ENCODE measurements around the gene ZNRF2.
"Not testable (repeated sequence)": the region's sequence is repeated elsewhere in the genome, so short reads cannot be mapped to it uniquely, and the experiment has no call there.

ZNRF2 gene

GRCh38 chr7:30353932-30354607 is 69.7 kb downstream of the ZNRF2 start:
- no peak for DNase-seq (ENCODE audit: low spot score)

GRCh38 chr7:30354791-30355190 is 70.4 kb downstream of the ZNRF2 start:
- DNase-seq (ENCODE audit: low spot score), result no peak

DNA sequence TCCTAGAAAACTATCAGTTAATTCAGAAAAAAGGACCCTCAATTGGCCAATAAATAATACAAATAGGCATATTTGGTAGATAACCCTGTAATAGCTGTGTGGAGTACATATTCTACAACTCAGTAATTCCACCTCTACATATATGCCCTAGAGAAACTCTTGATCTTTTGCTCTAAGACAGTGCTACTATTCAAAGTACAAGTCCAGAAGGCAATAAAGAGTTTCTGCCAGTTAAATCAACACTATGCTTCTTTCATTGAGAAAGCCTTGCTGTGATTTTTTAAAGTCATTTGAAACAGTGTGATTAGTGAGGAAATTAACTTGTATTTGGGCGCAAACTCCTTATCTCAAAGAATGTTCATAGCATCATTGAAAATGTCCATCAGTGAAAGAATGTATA is 75.6 kb downstream of the ZNRF2 start:
- DNase-seq (ENCODE audit: low spot score), result no peak

DNA sequence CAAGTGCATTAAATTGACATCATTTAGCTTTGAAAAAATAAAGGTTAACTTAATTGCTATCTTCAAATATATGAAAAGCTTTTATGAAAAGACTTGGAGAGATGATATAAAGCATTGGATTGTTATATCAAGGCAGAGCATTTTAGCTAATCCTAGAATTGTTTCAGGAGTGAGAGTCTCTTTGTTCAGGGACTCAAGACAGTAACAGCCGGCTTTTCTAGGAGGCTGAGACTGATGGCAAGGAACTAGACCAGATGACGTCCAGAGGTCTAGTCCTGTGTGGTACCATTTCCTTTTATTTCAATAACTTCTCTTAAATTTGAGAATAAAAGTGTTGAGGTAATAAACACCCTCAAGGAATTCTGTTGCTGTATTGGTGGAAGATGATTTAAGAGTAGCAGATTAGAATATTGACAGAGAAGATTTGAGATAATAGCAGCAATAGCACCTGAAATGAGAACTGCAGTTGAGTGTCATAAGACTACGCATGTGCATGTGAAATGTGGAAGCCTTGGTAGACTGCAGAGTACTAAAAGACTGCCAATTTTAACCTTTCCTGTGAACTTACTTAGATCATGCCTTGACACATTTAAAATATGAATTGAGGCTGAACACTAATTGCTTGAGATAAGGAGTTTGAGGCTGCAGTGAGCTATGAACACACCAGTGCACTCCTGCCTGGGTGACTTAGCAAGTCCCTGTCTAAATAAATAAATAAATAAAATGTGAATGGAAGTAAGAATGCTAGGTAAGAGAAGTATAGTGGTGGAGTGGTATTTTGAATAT is 79.6 kb downstream of the ZNRF2 start:
- DNase-seq (ENCODE audit: low spot score), result no peak

GRCh38 chr7:30364773-30365172 is 80.4 kb downstream of the ZNRF2 start:
- no peak for DNase-seq (ENCODE audit: low spot score)

DNA sequence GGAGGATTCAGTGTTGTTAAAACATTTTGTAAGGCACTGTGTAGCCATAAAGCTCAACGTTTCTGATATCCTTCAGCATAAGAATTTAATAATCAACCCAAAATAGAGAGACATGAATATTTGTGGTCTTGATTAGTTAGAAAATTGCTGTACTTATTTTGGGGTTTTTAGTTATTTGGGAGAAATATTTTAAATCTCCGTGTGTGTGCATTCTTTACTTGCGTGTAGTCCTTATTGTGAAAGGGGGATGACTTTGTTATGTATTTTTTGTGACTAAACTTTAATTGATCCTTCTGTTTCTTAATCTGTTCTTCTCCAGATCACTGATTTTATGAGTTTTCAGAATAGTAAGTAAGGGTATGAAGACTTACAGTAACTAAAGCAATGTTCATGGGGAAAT is 81.2 kb downstream of the ZNRF2 start:
- no peak for DNase-seq (ENCODE audit: low spot score)

DNA sequence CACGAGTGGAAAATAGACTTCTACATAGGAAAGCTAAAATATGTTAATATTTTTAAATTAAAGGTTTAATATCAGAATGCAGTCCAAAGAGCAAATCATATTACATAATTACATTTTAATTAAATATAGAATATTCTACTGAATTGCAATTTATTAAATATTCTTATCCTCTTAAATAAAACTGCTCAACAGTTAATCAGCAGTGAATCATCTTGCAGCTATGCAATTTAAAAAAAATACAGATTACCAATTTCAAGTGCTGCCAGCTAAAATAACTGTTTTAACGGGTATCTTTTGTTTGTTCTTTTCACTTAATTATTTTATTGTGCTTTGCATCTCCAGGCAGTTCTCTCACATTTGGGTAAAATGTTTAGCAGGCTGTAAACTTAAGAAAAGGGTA is 82.2 kb downstream of the ZNRF2 start:
- DNase-seq (ENCODE audit: low spot score), result no peak

DNA sequence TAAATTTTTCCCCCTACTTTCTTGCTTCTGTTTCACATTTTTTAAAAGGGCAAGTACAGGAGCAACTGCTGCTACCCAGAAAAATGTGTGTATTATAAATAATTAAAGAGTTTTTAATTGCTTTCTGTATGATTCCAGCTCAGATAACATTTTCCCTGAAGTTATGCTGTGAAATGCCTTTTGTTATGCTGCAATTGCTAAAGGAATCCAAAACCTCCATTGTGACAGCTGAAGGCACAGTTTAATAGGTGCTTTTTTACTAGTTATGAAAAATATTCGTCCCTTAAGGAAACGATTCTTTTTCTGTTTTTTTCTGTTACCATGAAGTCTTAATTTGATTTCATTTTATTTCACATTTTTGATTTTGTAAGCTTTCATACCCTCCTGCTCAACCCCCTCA is 83.2 kb downstream of the ZNRF2 start:
- DNase-seq (ENCODE audit: low spot score), result no peak

- DNase-seq (ENCODE audit: low spot score), result no peak
These were observed 85.5 kb downstream of the ZNRF2 start for GRCh38 chr7:30369879-30370278.

DNA sequence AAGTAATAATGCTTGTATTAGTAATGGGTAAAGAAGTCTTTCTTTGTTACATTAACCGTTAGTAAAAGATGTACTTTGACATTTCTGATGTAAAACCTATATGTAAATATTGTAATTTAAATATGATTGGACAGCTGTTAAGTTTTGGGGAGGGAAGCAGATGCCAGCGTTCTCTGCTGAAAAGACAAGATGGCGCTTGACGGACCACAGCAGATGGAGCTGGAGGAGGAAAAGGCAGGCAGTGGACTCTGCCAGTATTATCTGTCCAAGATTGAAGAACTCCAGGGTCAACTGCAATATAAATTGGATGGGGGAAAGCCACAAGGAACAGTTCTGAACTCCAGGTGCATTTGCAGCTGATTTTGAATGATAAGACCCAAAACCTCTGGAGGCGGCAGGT is 86.9 kb downstream of the ZNRF2 start:
- peak; percentile 11 for DNase-seq (ENCODE audit: low spot score)

GRCh38 chr7:30378275-30378674 is 93.9 kb downstream of the ZNRF2 start:
- no peak for DNase-seq (ENCODE audit: low spot score)

- no peak for DNase-seq (ENCODE audit: low spot score)
These were observed 94.7 kb downstream of the ZNRF2 start for GRCh38 chr7:30379131-30379530.

DNA sequence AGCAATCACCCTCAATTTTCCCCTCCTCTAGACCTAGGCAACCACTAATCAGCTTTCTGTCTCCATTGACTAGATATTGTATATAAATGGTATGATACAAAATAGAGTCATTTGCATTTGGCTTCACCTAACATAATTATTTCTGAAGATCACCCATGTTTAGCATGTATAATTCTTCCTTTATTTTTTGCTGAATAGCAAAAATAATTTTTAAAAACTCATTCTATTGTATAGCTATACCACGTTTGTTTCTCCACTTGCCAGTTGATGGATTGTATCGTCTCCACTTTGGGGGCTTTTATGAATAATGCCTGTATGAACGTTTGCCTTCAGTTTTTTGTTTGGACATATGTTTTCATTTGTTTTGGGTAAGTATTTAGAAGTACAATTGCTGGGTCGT is 95.3 kb downstream of the ZNRF2 start:
- no peak for DNase-seq (ENCODE audit: low spot score)

- DNase-seq (ENCODE audit: low spot score), result no peak
These were observed 95.9 kb downstream of the ZNRF2 start for GRCh38 chr7:30380294-30380693.

- not testable (repeated sequence) for DNase-seq (ENCODE audit: low spot score)
These were observed 96.4 kb downstream of the ZNRF2 start for GRCh38 chr7:30380824-30381223.

- DNase-seq (ENCODE audit: low spot score), result no peak
These were observed 98.2 kb downstream of the ZNRF2 start for GRCh38 chr7:30382607-30383006.

- DNase-seq (ENCODE audit: low spot score), result no peak
These were observed 105.4 kb downstream of the ZNRF2 start for GRCh38 chr7:30389791-30390190.

DNA sequence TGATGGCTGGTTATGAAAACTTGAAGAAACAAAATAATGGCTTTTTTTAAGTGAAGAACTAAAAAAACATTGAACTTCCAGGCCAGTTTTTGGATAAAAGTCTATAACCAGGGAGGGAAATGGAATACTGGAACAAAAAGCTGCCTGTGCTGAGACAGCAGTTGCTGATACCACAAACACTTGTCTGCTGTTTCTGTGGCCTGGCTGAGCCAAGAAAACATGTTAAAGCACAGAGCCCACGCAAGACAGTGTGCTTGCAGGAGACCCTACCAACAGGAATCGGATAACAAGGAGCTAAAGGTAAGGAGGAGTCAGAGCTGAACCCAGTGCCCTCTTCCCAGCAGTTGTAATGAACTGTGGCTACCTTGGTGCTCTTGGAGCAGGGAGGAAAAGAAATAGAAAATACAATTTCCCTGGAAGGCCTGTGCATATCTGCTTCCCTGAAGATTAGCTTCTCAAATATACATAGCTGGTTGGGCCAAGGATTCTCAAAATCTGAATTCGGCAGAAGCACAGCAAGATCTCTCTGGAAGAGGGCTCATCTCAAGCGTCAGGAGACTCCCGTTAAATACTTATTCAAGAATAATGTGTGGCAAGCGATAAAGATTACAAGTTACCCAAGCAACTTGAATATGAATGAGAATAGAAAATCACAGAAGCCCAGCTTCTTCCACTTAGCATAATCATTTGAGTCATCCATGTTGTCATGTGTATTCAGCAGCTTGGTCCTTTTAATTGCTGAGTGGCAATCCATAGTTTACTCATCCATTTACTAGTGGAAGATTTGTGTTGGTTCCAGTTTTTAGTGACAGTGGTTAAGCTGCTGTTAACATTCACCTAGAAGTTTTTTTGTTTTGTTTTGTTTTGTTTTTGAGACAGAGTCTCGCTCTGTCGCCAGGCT is 106.6 kb downstream of the ZNRF2 start:
- DNase-seq (ENCODE audit: low spot score), result no peak

GRCh38 chr7:30391806-30392205 is 107.4 kb downstream of the ZNRF2 start:
- no peak for DNase-seq (ENCODE audit: low spot score)

DNA sequence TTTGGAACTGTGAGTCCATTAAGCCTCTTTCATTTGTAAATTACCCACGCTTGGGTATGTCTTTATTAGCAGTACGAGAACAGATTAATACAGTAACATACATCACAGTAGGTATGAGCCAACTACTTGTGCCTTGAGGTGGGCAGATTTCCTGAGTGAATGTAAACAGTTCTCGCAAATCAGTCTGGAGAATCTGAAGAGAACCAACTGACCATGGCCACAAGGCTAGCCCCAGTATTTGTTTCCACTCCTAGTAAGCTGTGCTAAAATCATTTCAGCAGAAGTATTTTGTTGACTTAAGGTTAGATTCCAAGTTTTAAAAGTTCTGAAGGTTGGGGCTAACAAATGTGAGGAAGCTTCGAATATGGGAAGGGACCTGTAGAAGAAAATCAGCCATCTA is 111.3 kb downstream of the ZNRF2 start:
- DNase-seq (ENCODE audit: low spot score), result no peak

- peak; percentile 21 for DNase-seq (ENCODE audit: low spot score)
These were observed 112.0 kb downstream of the ZNRF2 start for GRCh38 chr7:30396389-30396788.

- DNase-seq (ENCODE audit: low spot score), result no peak
These were observed 119.1 kb downstream of the ZNRF2 start for GRCh38 chr7:30403477-30403876.

All from SK-N-DZ (cell line).